ENCODE measurements around the gene SMPD2.

DNA sequence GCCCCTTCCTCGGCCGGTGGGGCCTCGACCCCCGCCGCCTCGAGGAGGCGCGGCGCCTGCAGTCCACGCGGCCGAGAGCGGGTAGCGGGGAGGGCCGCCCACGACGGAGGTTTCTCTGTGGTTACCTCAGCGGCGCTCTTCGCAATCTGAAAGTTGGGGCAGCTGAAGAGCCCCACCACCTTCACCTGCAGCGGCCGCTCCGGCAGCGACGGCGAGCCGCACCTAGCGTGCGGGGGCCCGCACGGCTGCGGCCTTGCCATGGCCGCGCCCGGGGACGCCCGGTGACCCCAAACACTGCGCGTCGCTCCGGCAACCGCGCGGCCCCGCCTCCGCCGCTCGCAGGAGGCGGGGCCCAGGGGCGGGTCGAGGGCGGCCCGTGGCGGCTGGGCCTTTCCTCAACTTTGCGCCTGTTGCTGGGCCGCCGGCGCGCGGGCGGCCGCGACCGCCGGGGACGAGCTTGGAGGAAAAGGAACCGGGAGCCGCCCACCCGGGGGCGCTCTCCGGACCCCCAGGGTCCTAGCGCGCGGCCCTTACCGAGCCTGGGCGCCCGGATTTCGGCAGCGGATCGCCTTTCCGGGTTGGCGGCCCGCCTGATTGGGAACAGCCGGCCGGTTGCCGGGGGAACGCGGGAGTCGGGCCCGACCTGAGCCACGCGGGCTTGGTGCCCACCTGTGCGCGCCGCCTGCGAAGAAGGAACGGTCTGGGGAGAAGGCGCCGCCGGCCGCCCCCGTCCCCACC is at the start of gene SMPD2, which contains the start of gene PPIL6:
- TF ChIP-seq POLR2A (IDR thresholded peaks at IDR 0.05; ENCODE audit: low read length) (peak; percentile 64), GATA1 (IDR thresholded peaks at IDR 0.05; ENCODE audit: low read depth, low read length) (no peak)
